ENCODE measurements around the gene SDF4.

GRCh38 chr1:1247341-1247913 is 15.6 kb upstream of the SDF4 start:
- TF ChIP-seq CTCF (IDR thresholded peaks at IDR 0.05) = no peak
- TF ChIP-seq EZH2 (IDR thresholded peaks at IDR 0.05; ENCODE audit: borderline replicate concordance, insufficient read depth, low read depth, low read length, poor library complexity, severe bottlenecking) = no peak

All from B cell (primary cell).